HG03521 (cell line): ENCODE data around the gene ZRANB1.

Experiments
- ATAC-seq: cut with Tn5 transposase; IDR thresholded peaks from one replicate; pipeline ENCODE4 v1.9.1; 2021; ENCODE audit warnings: mild to moderate bottlenecking, moderate library complexity; ENCODE audit not compliant: unreplicated experiment

The ZRANB1 gene

GRCh38 chr10:124993345-124993708 is 51.4 kb downstream of the ZRANB1 start:
- no peak for ATAC-seq

- no peak for ATAC-seq
Measured at GRCh38 chr10:124993736-124994451, 52.0 kb downstream of the ZRANB1 start.

DNA sequence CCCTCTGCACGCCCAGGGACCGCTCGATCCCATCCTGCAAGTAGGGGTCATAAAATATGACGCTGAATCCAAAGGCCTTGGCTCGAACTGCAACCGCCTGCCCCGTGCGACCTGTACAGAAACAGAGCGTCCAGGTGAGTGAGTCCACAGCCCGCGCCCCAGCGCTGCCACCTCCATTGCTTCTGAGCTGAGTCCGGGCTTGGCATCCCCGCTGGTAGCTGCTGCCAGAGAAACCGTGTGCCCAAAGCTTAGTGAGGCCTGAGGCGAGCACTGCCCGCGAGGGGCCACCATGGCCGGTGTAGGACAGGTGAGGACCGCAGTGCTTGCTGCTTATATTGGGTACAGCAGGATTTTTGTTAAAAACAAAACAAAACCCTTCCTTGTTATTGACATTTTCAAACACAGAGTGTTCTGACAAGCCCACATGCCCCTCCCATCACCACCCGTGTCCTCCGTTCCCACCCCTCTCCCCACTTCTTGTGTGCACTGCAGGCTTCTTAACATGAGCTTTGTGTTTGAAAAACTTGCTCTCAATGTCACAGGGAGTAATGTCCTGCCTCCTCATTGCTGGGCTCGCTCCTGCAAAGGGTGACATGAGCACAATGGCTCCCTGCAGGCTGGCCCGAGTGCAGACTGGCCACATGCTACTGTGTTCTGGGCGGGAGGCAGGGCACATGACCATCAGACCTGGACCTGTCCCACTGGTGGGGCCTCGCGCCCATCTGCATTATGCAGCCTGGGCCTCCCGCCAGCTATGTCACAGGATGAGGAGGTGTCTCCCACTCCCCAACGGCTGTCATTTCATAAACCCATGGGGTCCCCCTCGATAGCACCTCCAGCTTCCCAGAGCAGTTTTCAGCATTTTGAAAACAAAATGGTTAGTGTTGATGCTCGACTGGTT is 52.9 kb downstream of the ZRANB1 start:
- no peak for ATAC-seq

DNA sequence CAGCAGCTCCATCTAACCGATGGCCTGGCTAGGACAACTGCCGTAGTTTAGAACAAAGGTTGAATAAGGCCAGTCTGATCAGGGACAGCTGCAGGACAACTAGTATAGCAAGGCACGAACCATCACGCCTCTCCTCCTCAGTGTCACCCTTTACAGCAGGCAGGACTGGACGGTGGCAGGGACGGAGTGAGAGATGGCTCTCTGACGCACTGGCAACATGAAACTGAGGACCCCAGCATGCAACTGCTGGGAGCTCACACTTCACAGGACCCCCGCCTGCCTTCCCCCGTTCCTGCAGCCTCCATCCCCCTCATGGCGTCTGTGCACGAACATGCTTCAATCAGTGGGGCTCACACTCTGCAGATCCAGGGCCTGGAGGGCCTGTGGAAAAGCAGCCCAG is 53.7 kb downstream of the ZRANB1 start:
- no peak for ATAC-seq

- no peak for ATAC-seq
Measured at GRCh38 chr10:124996127-124996853, 54.4 kb downstream of the ZRANB1 start.

DNA sequence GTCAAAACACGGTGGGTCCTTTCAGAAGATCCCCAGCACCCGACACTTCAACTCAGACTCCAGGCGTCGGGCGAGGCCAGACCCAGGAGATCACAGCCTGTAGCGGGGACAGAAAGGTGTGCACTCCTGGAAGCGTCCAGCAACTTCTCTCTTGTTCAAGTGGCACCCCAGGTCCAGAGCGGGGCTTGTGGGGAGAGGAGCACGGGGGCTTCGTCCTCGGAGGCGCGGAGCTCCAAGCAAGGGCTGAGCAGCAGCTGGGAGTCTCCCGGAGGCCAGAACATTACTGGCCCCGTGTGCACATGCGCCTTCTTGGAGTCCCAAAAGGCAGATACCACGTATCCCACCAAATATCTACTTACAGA is 54.9 kb downstream of the ZRANB1 start:
- ATAC-seq, result no peak

GRCh38 chr10:124997306-124997705 is 55.4 kb downstream of the ZRANB1 start:
- ATAC-seq, result no peak

DNA sequence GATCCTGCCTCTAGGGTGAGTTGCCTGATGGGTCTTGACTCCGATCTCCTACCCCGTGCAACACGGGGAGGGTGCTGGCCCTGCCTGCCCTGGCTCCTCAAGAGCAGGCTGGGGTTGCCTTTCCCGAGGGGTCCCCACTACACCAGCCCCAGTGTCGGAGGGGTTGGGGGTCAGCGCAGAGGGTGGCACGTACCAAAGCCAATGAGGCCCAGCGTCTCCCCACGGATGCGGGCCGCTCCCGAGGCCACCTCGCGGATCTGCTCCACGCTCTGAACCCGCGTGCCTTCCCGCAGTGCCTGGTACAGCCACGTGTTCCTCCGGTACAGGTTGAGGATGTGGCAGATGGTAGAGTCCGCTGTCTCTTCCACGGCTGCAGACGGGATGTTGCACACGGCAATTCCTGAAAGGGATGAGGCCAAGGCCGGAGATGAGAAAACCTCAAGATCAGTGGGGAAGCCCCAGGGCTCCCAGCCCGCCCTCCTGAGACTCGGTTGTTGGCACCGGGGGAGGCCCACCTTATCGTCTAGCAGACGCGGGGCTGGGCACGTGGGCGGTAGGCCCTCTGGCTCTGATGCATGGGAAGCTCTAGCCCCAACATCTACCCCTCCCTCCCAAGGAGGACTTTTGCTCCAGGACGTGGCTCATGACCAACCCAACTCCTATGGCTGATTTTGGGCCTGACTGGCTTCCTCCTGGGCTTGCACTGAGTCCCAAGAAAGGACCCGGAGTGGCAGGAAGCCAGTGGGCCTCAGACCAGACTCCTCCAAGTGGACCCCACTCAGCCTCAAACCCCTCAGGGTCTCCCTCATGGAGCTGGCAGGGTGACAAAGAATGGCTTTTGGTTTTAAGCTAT is 56.1 kb downstream of the ZRANB1 start:
- ATAC-seq, result no peak

GRCh38 chr10:124998624-124999291 is 56.8 kb downstream of the ZRANB1 start:
- ATAC-seq, result no peak

DNA sequence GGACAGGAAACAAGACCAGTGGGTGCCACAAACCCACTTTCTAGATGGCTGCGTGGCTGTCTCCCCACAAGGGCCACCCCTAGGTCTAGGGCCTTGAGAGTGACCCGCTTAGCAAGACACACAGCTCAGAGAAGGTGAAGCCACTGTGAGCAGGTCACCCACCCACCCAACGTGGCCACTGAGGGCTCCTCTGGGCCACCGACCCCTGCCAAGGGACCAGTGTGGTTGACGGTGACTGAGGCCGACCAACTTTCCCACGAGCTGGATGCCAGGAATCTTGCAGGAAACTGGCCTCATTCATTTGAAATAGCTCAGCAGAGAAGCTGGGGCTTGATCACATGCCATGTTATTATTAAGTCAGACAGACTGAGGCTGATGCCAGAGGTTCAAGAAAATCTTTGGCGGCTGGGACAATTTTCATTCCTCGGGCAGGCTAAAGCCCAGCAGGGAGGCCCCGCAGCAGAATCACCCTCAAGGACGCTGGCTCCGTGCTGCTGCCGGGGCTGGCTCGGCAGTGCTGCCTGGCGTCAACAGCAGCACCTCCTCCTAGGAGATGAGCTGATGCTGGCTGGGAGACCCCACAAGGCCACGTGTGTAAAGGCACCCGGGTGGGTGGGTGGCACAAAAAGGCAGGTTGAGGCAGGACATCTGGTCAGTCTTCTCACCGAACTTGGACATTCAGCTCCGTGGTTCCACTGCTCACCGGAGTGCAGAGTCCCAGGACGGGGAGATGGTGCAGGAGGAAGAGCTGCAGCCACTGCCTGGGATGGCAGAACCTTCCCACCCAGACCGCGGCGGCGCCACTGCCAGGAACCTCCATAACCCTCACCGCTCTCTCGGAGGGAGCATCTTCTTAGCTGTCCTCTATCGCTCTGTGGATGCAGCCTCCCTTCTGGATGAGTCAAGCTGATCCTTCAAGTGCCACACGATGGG is 57.8 kb downstream of the ZRANB1 start:
- no peak for ATAC-seq

GRCh38 chr10:125000366-125001312 is 58.7 kb downstream of the ZRANB1 start:
- no peak for ATAC-seq

GRCh38 chr10:125001313-125002046 is 59.6 kb downstream of the ZRANB1 start:
- ATAC-seq, result no peak

DNA sequence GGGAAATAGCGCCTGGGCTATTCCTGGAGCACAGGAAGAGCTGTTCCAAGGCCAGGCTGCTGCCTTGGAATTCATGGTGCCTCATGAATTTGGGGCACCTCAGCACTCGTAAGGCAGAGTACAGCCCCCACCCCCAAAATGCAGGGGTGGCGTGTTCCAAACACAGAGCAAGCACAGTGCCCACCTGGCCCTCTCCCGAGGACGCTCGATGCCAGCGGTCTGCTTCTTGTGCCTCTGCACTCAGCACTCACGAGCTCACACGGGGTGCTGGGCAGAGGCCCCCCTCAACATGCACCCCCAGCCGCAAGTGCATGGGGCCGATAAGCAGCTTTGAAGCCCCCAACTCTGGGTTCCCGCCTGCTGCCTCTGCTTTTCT is 60.1 kb downstream of the ZRANB1 start:
- no peak for ATAC-seq

DNA sequence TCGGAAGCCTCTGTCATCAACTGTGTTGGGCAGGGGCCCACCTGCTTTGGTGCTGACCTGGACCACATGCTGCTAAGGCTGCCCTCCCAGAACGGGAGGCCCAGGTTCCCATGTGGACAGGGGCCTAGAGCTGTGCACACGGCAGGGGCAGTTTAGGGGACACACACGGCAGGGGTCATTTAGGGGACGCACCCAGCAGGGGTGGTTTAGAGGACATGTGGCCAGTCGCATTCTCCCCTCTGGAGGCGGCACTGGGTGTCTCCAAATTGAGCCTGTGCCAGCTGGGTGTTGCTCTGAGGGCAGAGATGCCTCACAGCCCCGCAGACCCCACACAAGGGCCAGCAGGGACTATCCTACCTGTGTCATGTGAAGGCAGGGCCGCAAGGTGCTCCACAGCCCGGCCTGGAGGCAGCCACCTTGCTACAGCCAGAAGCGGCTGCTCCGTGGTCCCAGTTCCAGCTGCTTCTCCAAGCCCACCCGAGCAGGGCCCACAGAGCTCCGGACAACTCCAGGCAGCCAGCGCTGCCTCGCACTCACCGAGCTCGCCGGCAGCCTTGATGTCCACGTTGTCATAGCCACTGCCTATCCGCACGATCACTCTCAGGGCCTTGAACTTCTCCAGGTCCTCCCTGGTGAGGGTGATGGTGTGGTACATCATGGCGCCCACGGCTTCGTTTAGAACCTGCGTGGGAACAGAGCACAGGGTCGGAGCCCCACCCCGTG is 60.7 kb downstream of the ZRANB1 start:
- no peak for ATAC-seq

GRCh38 chr10:125003146-125003900 is 61.4 kb downstream of the ZRANB1 start:
- no peak for ATAC-seq

- ATAC-seq, result no peak
Measured at GRCh38 chr10:125003901-125004467, 62.1 kb downstream of the ZRANB1 start.
